ENCODE measurements around the gene CALML6. TPM values are rescaled to one million over a fixed set of nuclear protein-coding genes. Genes with fewer than 3 reads are reported as not detected.

Gene CALML6
- total RNA-seq, 2 experiments from 2014 or later = 0.54 to 5.1 TPM

- no peak for DNase-seq (ENCODE audit: low spot score)
- Histone ChIP-seq H3K27ac (ENCODE audit: low read depth, low read length, poor library complexity, severe bottlenecking) (no peak overlapping the region), H3K79me2 (ENCODE audit: insufficient read depth, low read depth, low read length) (no peaks in the 10 kb centered on the region), H3K4me2 (ENCODE audit: low read length) (no peak overlapping the region), H2AFZ (ENCODE audit: low read length) (no peak overlapping the region), H3K4me1 (ENCODE audit: insufficient read depth, low read length, poor library complexity, severe bottlenecking) (peaks cover 54% of the 10 kb centered on the region), H3K4me3 (ENCODE audit: low read depth, low read length, poor library complexity, severe bottlenecking) (no peak overlapping the region), H4K20me1 (ENCODE audit: insufficient read depth, low read length) (no peaks in the 10 kb centered on the region), H3K36me3 (ENCODE audit: insufficient read depth, low read length) (no peaks in the 10 kb centered on the region), H3K9me2 (ENCODE audit: insufficient read depth, low read length) (no peaks in the 10 kb centered on the region), H3K9me3 (ENCODE audit: low read length) (no peaks in the 10 kb centered on the region)
- ChIA-PET CTCF (ENCODE audit: unreplicated experiment) (no interaction called here), POLR2A (no interaction called here)
- TF ChIP-seq CTCF (conservative IDR thresholded peaks at IDR 0.05; ENCODE audit: low read length) (no peak), EZH2phosphoT487 (IDR thresholded peaks at IDR 0.05; ENCODE audit: borderline replicate concordance, low read depth, low read length) (no peak)
- no TSS peak for BruUV-seq (replicated peaks)
- intact Hi-C loops (cut with micrococcal nuclease; ENCODE audit: unreplicated experiment) = no loop called here
These were observed 11.8 kb upstream of the CALML6 start for GRCh38 chr1:1903224-1903623.

GRCh38 chr1:1906185-1907097 lies 8.6 kb upstream of the CALML6 start:
- intact Hi-C loops (cut with micrococcal nuclease; ENCODE audit: unreplicated experiment) = loop anchor here (1.0 to 5.0 kb wide), 4 partner anchors 64 to 184 kb away; partner anchors contain the start of gene CDK11A
- Histone ChIP-seq H3K9me3 (ENCODE audit: low read length) (no peaks in the 10 kb centered on the region), H3K27ac (ENCODE audit: low read depth, low read length, poor library complexity, severe bottlenecking) (peak overlapping the region; percentile 78), H3K36me3 (ENCODE audit: insufficient read depth, low read length) (no peaks in the 10 kb centered on the region), H4K20me1 (ENCODE audit: insufficient read depth, low read length) (no peaks in the 10 kb centered on the region), H3K79me2 (ENCODE audit: insufficient read depth, low read depth, low read length) (no peaks in the 10 kb centered on the region), H3K4me3 (ENCODE audit: low read depth, low read length, poor library complexity, severe bottlenecking) (no peak overlapping the region), H3K4me1 (ENCODE audit: insufficient read depth, low read length, poor library complexity, severe bottlenecking) (peaks cover 48% of the 10 kb centered on the region), H3K4me2 (ENCODE audit: low read length) (peak overlapping the region; percentile 92), H3K9me2 (ENCODE audit: insufficient read depth, low read length) (no peaks in the 10 kb centered on the region), H2AFZ (ENCODE audit: low read length) (peak overlapping the region; percentile 30; the same call in 1 of the 2 replicates)
- no TSS peak for BruUV-seq (replicated peaks)
- peak; percentile 80 for DNase-seq (ENCODE audit: low spot score)
- TF ChIP-seq EZH2phosphoT487 (IDR thresholded peaks at IDR 0.05; ENCODE audit: borderline replicate concordance, low read depth, low read length) = no peak
- peak; percentile 97 for TF ChIP-seq CTCF (conservative IDR thresholded peaks at IDR 0.05; ENCODE audit: low read length)
- ChIA-PET POLR2A (interaction anchor here (0.7 to 1.1 kb wide), 6 partner anchors 9 to 642 kb away, joined by 3 to 6 read pairs (median 4); no protein-coding TSS in a partner anchor), CTCF (ENCODE audit: unreplicated experiment) (interaction anchor here (0.5 to 3.2 kb wide), 4 partner anchors 11 to 615 kb away, joined by 3 to 8 read pairs (median 5); no protein-coding TSS in a partner anchor)

All from OCI-LY7 (cell line).